ENCODE results near the gene UPK3A. TPM values are rescaled to one million over a fixed set of nuclear protein-coding genes. Genes with fewer than 3 reads are reported as not detected.

The UPK3A gene
- total RNA-seq, 1 donor from 2014 or later = not detected

DNA sequence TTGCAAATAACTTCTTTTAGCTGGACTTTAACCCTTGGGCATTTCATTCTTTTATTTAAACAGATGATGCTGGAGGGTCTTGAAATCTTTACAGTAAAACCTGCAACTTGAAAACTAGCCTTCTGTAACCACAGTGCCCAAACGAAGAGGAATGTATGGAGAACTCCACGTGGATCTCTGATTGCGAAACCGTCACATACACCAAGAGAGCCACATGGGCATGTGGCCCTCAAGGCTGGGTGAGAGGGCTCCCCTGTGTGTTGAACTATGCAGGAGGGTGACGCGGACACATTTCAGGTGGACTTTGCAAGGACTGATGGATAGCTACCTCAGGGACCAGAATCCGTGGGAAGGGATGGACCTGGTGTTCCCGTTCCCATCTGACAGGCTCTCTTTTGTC, 55.6 kb downstream of the UPK3A start:
- no peak for DNase-seq (ENCODE audit: low spot score in 2 of 2)
- TF ChIP-seq, protein P1, sequence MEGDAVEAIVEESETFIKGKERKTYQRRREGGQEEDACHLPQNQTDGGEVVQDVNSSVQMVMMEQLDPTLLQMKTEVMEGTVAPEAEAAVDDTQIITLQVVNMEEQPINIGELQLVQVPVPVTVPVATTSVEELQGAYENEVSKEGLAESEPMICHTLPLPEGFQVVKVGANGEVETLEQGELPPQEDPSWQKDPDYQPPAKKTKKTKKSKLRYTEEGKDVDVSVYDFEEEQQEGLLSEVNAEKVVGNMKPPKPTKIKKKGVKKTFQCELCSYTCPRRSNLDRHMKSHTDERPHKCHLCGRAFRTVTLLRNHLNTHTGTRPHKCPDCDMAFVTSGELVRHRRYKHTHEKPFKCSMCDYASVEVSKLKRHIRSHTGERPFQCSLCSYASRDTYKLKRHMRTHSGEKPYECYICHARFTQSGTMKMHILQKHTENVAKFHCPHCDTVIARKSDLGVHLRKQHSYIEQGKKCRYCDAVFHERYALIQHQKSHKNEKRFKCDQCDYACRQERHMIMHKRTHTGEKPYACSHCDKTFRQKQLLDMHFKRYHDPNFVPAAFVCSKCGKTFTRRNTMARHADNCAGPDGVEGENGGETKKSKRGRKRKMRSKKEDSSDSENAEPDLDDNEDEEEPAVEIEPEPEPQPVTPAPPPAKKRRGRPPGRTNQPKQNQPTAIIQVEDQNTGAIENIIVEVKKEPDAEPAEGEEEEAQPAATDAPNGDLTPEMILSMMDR (IDR thresholded peaks at IDR 0.05) = no peak
- intact Hi-C loops (cut with DNase I) = no loop called here
- Histone ChIP-seq H3K27ac (no peak overlapping the region), H3K27me3 (no peaks in the 10 kb centered on the region), H3K36me3 (peaks cover 30 to 43% of the 10 kb centered on the region in 2 donors), H3K4me3 (no peak overlapping the region), H3K9me3 (no peaks in the 10 kb centered on the region), H3K4me1 (peaks cover 8 to 19% of the 10 kb centered on the region in 2 donors)

DNA sequence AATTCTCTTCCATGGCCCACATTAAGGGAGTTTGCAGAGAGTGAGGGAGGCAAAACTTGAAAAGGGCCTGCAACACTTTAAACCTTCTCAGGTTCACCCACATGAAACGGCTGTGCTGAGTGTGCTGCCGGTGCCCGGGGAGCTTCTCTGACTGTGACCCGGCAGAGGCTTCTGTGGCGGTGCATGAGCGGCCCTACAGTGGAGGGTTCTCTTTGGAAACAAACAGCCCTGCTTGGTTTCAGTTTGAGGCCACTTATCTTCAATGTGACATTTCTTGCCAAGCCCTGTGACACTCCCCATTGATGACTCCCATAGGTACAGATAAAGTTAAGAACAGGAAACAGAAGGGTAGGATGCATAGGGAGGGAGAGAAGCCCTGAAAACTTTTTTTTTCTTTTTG, 56.7 kb downstream of the UPK3A start:
- DNase-seq (ENCODE audit: low spot score in 2 of 2) = no peak
- TF ChIP-seq, protein P1 (IDR thresholded peaks at IDR 0.05) = no peak
- Histone ChIP-seq H3K27me3 (no peaks in the 10 kb centered on the region), H3K4me1 (peaks cover 7 to 11% of the 10 kb centered on the region in 2 donors), H3K4me3 (no peak overlapping the region), H3K36me3 (peaks cover 30 to 46% of the 10 kb centered on the region in 2 donors), H3K27ac (no peak overlapping the region), H3K9me3 (no peaks in the 10 kb centered on the region)
- intact Hi-C loops (cut with DNase I) = no loop called here

DNA sequence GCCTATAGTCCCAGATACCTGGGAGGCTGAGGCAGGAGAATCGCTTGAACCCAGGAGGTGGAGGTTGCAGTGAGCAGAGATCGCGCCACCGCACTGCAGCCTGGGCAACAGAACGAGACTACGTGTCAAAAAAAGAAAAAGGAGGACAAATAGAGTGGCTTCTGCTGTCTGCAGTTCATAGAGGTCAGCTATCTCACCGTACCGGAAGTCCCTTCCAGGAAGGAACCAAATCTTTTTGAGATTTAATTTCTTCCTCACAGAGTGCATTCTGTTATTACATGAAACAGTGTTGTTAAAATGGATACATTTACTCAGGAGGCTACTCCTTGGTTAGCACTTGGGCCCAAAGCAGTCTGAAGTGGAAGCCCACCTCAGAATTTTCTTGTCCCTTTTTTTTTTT, 58.4 kb downstream of the UPK3A start:
- no peak for DNase-seq (ENCODE audit: low spot score in 2 of 2)
- Histone ChIP-seq H3K36me3 (peaks cover 30 to 44% of the 10 kb centered on the region in 2 donors), H3K27ac (no peak overlapping the region), H3K9me3 (no peaks in the 10 kb centered on the region), H3K4me3 (no peak overlapping the region), H3K4me1 (no peaks in the 10 kb centered on the region), H3K27me3 (no peaks in the 10 kb centered on the region)
- TF ChIP-seq, protein P1 (IDR thresholded peaks at IDR 0.05) = no peak
- intact Hi-C loops (cut with DNase I) = no loop called here

DNA sequence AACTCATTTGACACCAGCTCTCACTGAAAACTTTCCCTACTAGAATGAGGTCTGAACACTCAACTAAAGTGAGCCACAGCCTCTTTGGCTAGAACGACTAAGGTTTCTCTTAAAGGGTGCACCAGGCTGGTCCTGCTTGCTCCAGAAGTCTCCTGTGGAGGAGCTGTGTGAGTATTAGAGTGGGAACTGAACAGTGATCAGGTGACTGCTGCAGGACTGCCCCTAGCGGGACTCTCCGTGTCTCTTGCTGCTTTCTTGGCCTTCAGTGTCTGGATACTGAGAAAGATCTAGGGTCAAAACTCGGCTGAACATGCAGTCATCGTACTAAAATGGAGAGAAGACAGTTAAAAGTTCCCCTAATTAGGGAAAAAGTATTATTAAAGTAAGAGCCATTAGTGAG, 59.6 kb downstream of the UPK3A start:
- Histone ChIP-seq H3K4me1 (no peaks in the 10 kb centered on the region), H3K4me3 (no peak overlapping the region), H3K9me3 (no peaks in the 10 kb centered on the region), H3K36me3 (peaks cover 30 to 35% of the 10 kb centered on the region in 2 donors), H3K27me3 (no peaks in the 10 kb centered on the region), H3K27ac (no peak overlapping the region)
- intact Hi-C loops (cut with DNase I) = no loop called here
- TF ChIP-seq, protein P1 (IDR thresholded peaks at IDR 0.05) = peak in 2 of 3 experiments; percentile 5 to 10
- DNase-seq (ENCODE audit: low spot score in 2 of 2) = peak in 1 of 2 donors; percentile 61

Other genes with a start within 250 kb of the UPK3A start
- gene NUP50, start 121.0 kb upstream of the UPK3A start, total RNA-seq = 75.8 TPM
- gene KIAA0930, start 44.1 kb upstream of the UPK3A start, total RNA-seq = 60.0 TPM
- gene FAM118A, start 25.0 kb downstream of the UPK3A start, total RNA-seq = 23.5 TPM
- not detected for gene SMC1B, start 128.7 kb downstream of the UPK3A start, total RNA-seq
- not detected for gene RIBC2, start 128.7 kb downstream of the UPK3A start, total RNA-seq
- gene FBLN1, start 217.9 kb downstream of the UPK3A start, total RNA-seq = 580 TPM